Omental fat pad (tissue), 4 donors: ENCODE data around the gene TDRD10. TPM values are rescaled to one million over a fixed set of nuclear protein-coding genes. Genes with fewer than 3 reads are reported as not detected.

Source experiments
- ATAC-seq: fragments of 150-250 bp; one replicate; pipeline ENCODE4 v1.9.1; 2016; ENCODE audit warnings: mild to moderate bottlenecking, moderate library complexity; ENCODE audit not compliant: low FRiP score
- DNase-seq: peaks from one replicate; pipeline ENCODE4 v3.0.0-alpha.2; 2019; ENCODE audit warnings: low spot score
- CTCF ChIP-seq, 3 donors: fragments of 450-650 bp; IDR thresholded peaks; one replicate each; pipeline ENCODE4 v1.5.1; 2016 to 2017; ENCODE audit warnings: antibody characterized with exemption in 3 of 3, mild to moderate bottlenecking in 3 of 3, moderate library complexity in 2 of 3
- total RNA-seq, 4 donors: library from RNA; depleted of rRNA; stranded (reverse); fragments of >200 nt; gene quantifications; one replicate each; pipeline ENCODE4 v1.1.0, GENCODE V29; 2016

Gene TDRD10
- total RNA-seq, 4 donors from 2014 or later, result 6.4 to 15.3 (median 7.7) TPM

GRCh38 chr1:154460695-154461260 lies 41.2 kb upstream of the TDRD10 start:
- no peak for TF ChIP-seq CTCF (IDR thresholded peaks at IDR 0.05)
- ATAC-seq, result no peak
- DNase-seq, result no peak

- DNase-seq, result no peak
- TF ChIP-seq CTCF (IDR thresholded peaks at IDR 0.05), result no peak
- no peak for ATAC-seq
Measured at GRCh38 chr1:154463512-154463990, 38.5 kb upstream of the TDRD10 start.

- TF ChIP-seq CTCF (IDR thresholded peaks at IDR 0.05), result no peak
- no peak for ATAC-seq
- DNase-seq, result no peak
Measured at GRCh38 chr1:154465621-154466195, 36.3 kb upstream of the TDRD10 start.

- DNase-seq (no peak), ATAC-seq (no peak)
- TF ChIP-seq CTCF (IDR thresholded peaks at IDR 0.05), result no peak
Measured at GRCh38 chr1:154466206-154466605, 35.8 kb upstream of the TDRD10 start.

GRCh38 chr1:154466921-154467417 lies 35.0 kb upstream of the TDRD10 start:
- DNase-seq (no peak), ATAC-seq (no peak)
- TF ChIP-seq CTCF (IDR thresholded peaks at IDR 0.05), result no peak

GRCh38 chr1:154467434-154468102 lies 34.5 kb upstream of the TDRD10 start:
- ATAC-seq (no peak), DNase-seq (no peak)
- TF ChIP-seq CTCF (IDR thresholded peaks at IDR 0.05), result no peak
